Stimulated activated CD8-positive, alpha-beta memory T cell treated with anti-CD3 and anti-CD28 coated beads, Interleukin-7, amount 100 ng/mL, for 4 hours (primary cell): ENCODE data around the gene OAF.
"Not testable (repeated sequence)": the region's sequence is repeated elsewhere in the genome, so short reads cannot be mapped to it uniquely, and the experiment has no call there.

Experiments
- DNase-seq, 2 donors: peaks; one replicate each; pipeline ENCODE4 v3.0.0-alpha.2; 2020; ENCODE audit warnings: low read depth in 2 of 2

OAF gene

GRCh38 chr11:120270386-120270785, 59.6 kb downstream of the OAF start:
- DNase-seq = no peak

GRCh38 chr11:120271672-120272071, 60.8 kb downstream of the OAF start:
- DNase-seq = no peak

GRCh38 chr11:120272303-120272702, 61.5 kb downstream of the OAF start:
- DNase-seq = no peak

- no peak for DNase-seq
Observed at GRCh38 chr11:120273432-120273831, 62.6 kb downstream of the OAF start.

GRCh38 chr11:120273956-120274355, 63.1 kb downstream of the OAF start:
- DNase-seq = not testable (repeated sequence)

GRCh38 chr11:120279502-120279901, 68.7 kb downstream of the OAF start:
- no peak for DNase-seq
